DOHH2 (cell line): ENCODE data around the gene ADAMTS16.

Experiments
- CTCF ChIP-seq: fragments of 200-600 bp; sonication (generic); IDR thresholded peaks from one replicate; pipeline ENCODE4 v1.5.1; 2014; ENCODE audit warnings: antibody characterized with exemption, mild to moderate bottlenecking, low read depth, low read length; ENCODE audit not compliant: poor library complexity, severe bottlenecking
- EZH2phosphoT487 ChIP-seq: fragments of 200-600 bp; sonication (generic); IDR thresholded peaks from 2 replicates; pipeline ENCODE4 v1.6.1; 2017; ENCODE audit warnings: borderline replicate concordance, mild to moderate bottlenecking, antibody characterized with exemption, low read length, moderate library complexity, mixed read lengths

GRCh38 chr5:5146530-5147160 is 6.5 kb downstream of the ADAMTS16 start:
- TF ChIP-seq CTCF = no peak
- no peak for TF ChIP-seq EZH2phosphoT487
